ENCODE data around the gene DIAPH1.

DIAPH1 gene

DNA sequence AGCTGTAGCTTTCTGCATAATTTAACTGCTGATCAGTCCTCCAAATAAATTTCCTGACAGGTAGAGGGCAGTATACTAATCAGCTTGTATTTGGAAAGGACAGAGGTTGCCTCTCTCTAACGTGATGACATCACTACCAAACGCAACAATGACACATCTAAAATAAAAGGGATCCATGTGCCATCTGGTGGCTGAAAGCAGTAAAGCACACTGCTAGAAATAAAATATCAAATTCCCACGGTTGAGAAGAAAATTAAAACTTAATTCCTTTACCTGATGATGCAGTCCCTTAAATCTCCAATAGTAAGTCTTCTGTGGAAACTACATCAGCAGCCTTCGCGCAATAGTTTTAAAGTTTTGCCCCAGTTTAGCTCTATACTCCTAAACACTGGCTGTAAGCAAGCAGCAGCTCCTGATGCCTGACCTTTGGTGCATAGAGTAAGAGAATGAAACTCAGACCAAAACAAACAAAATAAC lies 54.5 kb downstream of the DIAPH1 start (continued):
- TF ChIP-seq ZNF621 (tag by site-specific recombination; IDR thresholded peaks at IDR 0.05), result no peak
- TF ChIP-seq, protein P1, sequence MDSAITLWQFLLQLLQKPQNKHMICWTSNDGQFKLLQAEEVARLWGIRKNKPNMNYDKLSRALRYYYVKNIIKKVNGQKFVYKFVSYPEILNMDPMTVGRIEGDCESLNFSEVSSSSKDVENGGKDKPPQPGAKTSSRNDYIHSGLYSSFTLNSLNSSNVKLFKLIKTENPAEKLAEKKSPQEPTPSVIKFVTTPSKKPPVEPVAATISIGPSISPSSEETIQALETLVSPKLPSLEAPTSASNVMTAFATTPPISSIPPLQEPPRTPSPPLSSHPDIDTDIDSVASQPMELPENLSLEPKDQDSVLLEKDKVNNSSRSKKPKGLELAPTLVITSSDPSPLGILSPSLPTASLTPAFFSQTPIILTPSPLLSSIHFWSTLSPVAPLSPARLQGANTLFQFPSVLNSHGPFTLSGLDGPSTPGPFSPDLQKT (IDR thresholded peaks at IDR 0.05; ENCODE audit: borderline replicate concordance, low read depth, low read length), result no peak
- TF ChIP-seq, protein P2, sequence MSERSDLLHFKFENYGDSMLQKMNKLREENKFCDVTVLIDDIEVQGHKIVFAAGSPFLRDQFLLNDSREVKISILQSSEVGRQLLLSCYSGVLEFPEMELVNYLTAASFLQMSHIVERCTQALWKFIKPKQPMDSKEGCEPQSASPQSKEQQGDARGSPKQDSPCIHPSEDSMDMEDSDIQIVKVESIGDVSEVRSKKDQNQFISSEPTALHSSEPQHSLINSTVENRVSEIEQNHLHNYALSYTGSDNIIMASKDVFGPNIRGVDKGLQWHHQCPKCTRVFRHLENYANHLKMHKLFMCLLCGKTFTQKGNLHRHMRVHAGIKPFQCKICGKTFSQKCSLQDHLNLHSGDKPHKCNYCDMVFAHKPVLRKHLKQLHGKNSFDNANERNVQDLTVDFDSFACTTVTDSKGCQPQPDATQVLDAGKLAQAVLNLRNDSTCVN (tag by site-specific recombination; optimal IDR thresholded peaks at IDR 0.05), result no peak
- TF ChIP-seq ZNF391 (tag by site-specific recombination; IDR thresholded peaks at IDR 0.05; ENCODE audit: borderline replicate concordance, low read depth), result no peak
- TF ChIP-seq, protein P3, sequence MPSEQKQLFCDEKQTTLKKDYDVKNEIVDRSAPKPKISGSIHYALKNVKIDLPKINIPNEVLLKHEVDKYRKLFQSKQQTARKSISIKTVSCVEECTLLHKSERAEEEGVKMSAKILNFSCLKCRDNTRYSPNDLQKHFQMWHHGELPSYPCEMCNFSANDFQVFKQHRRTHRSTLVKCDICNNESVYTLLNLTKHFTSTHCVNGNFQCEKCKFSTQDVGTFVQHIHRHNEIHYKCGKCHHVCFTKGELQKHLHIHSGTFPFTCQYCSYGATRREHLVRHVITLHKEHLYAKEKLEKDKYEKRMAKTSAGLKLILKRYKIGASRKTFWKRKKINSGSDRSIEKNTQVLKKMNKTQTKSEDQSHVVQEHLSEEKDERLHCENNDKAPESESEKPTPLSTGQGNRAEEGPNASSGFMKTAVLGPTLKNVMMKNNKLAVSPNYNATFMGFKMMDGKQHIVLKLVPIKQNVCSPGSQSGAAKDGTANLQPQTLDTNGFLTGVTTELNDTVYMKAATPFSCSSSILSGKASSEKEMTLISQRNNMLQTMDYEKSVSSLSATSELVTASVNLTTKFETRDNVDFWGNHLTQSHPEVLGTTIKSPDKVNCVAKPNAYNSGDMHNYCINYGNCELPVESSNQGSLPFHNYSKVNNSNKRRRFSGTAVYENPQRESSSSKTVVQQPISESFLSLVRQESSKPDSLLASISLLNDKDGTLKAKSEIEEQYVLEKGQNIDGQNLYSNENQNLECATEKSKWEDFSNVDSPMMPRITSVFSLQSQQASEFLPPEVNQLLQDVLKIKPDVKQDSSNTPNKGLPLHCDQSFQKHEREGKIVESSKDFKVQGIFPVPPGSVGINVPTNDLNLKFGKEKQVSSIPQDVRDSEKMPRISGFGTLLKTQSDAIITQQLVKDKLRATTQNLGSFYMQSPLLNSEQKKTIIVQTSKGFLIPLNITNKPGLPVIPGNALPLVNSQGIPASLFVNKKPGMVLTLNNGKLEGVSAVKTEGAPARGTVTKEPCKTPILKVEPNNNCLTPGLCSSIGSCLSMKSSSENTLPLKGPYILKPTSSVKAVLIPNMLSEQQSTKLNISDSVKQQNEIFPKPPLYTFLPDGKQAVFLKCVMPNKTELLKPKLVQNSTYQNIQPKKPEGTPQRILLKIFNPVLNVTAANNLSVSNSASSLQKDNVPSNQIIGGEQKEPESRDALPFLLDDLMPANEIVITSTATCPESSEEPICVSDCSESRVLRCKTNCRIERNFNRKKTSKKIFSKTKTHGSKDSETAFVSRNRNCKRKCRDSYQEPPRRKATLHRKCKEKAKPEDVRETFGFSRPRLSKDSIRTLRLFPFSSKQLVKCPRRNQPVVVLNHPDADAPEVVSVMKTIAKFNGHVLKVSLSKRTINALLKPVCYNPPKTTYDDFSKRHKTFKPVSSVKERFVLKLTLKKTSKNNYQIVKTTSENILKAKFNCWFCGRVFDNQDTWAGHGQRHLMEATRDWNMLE (tag by site-specific recombination; conservative IDR thresholded peaks at IDR 0.05; ENCODE audit: low read depth), result peak; percentile 85
- TF ChIP-seq, protein P4, sequence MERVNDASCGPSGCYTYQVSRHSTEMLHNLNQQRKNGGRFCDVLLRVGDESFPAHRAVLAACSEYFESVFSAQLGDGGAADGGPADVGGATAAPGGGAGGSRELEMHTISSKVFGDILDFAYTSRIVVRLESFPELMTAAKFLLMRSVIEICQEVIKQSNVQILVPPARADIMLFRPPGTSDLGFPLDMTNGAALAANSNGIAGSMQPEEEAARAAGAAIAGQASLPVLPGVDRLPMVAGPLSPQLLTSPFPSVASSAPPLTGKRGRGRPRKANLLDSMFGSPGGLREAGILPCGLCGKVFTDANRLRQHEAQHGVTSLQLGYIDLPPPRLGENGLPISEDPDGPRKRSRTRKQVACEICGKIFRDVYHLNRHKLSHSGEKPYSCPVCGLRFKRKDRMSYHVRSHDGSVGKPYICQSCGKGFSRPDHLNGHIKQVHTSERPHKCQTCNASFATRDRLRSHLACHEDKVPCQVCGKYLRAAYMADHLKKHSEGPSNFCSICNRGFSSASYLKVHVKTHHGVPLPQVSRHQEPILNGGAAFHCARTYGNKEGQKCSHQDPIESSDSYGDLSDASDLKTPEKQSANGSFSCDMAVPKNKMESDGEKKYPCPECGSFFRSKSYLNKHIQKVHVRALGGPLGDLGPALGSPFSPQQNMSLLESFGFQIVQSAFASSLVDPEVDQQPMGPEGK (tag by site-specific recombination; IDR thresholded peaks at IDR 0.05), result no peak
- TF ChIP-seq ZNF416 (tag by site-specific recombination; IDR thresholded peaks at IDR 0.05), result no peak
- TF ChIP-seq ZBTB1 (tag by site-specific recombination; IDR thresholded peaks at IDR 0.05), result no peak
- TF ChIP-seq ZNF629 (tag by site-specific recombination; IDR thresholded peaks at IDR 0.05), result peak; percentile 99
- TF ChIP-seq, protein P5, sequence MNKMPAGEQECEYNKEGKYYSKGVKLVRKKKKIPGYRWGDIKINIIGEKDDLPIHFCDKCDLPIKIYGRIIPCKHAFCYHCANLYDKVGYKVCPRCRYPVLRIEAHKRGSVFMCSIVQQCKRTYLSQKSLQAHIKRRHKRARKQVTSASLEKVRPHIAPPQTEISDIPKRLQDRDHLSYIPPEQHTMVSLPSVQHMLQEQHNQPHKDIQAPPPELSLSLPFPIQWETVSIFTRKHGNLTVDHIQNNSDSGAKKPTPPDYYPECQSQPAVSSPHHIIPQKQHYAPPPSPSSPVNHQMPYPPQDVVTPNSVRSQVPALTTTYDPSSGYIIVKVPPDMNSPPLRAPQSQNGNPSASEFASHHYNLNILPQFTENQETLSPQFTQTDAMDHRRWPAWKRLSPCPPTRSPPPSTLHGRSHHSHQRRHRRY (tag by site-specific recombination; IDR thresholded peaks at IDR 0.05), result no peak
- TF ChIP-seq, protein P6, sequence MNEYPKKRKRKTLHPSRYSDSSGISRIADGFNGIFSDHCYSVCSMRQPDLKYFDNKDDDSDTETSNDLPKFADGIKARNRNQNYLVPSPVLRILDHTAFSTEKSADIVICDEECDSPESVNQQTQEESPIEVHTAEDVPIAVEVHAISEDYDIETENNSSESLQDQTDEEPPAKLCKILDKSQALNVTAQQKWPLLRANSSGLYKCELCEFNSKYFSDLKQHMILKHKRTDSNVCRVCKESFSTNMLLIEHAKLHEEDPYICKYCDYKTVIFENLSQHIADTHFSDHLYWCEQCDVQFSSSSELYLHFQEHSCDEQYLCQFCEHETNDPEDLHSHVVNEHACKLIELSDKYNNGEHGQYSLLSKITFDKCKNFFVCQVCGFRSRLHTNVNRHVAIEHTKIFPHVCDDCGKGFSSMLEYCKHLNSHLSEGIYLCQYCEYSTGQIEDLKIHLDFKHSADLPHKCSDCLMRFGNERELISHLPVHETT (tag by site-specific recombination; IDR thresholded peaks at IDR 0.05), result peak; percentile 71; the same call in 1 of the 2 replicates
- TF ChIP-seq TRIM28 (IDR thresholded peaks at IDR 0.05; ENCODE audit: borderline replicate concordance, low read length), result peak; percentile 39; the same call in 1 of the 2 replicates
- TF ChIP-seq, protein P7, sequence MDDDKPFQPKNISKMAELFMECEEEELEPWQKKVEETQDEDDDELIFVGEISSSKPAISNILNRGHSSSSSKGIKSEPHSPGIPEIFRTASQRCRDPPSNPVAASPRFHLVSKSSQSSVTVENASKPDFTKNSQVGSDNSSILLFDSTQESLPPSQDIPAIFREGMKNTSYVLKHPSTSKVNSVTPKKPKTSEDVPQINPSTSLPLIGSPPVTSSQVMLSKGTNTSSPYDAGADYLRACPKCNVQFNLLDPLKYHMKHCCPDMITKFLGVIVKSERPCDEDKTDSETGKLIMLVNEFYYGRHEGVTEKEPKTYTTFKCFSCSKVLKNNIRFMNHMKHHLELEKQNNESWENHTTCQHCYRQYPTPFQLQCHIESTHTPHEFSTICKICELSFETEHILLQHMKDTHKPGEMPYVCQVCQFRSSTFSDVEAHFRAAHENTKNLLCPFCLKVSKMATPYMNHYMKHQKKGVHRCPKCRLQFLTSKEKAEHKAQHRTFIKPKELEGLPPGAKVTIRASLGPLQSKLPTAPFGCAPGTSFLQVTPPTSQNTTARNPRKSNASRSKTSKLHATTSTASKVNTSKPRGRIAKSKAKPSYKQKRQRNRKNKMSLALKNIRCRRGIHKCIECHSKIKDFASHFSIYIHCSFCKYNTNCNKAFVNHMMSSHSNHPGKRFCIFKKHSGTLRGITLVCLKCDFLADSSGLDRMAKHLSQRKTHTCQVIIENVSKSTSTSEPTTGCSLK (tag by site-specific recombination; IDR thresholded peaks at IDR 0.05), result no peak
- no peak for TF ChIP-seq ZNF221 (tag by site-specific recombination; IDR thresholded peaks at IDR 0.05; ENCODE audit: borderline replicate concordance)
- no peak for TF ChIP-seq ZNF677 (tag by site-specific recombination; IDR thresholded peaks at IDR 0.05)
- no peak for TF ChIP-seq ZNF837 (tag by site-specific recombination; IDR thresholded peaks at IDR 0.05)
- no peak for TF ChIP-seq ZNF335 (tag by site-specific recombination; conservative IDR thresholded peaks at IDR 0.05)
- TF ChIP-seq ZNF274 (IDR thresholded peaks at IDR 0.05; ENCODE audit: low read length), result no peak
- TF ChIP-seq ZNF274 (tag by site-specific recombination; IDR thresholded peaks at IDR 0.05; ENCODE audit: borderline replicate concordance), result no peak
- TF ChIP-seq, protein P8, sequence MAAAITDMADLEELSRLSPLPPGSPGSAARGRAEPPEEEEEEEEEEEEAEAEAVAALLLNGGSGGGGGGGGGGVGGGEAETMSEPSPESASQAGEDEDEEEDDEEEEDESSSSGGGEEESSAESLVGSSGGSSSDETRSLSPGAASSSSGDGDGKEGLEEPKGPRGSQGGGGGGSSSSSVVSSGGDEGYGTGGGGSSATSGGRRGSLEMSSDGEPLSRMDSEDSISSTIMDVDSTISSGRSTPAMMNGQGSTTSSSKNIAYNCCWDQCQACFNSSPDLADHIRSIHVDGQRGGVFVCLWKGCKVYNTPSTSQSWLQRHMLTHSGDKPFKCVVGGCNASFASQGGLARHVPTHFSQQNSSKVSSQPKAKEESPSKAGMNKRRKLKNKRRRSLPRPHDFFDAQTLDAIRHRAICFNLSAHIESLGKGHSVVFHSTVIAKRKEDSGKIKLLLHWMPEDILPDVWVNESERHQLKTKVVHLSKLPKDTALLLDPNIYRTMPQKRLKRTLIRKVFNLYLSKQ (tag by site-specific recombination; IDR thresholded peaks at IDR 0.05; ENCODE audit: borderline replicate concordance), result no peak
- TF ChIP-seq ZNF24 (tag by site-specific recombination; IDR thresholded peaks at IDR 0.05), result peak; percentile 95
